HepG2 (cell line): ENCODE data around the gene ANK3. TPM values are rescaled to one million over a fixed set of nuclear protein-coding genes. Genes with fewer than 3 reads are reported as not detected.

ENCODE experiments used
- ATAC-seq: fragments of 200-7000 bp; cut with Tn5 transposase; 3 replicates; pipeline ENCODE4 v1.9.1; 2020; ENCODE audit warnings: mild to moderate bottlenecking, moderate library complexity
- BruUV-seq: library from RNA; stranded (reverse); fragments of 400-500 nt; replicated peaks from 2 replicates; lab custom pipeline; 2021; lab: Mats Ljungman, UMichigan
- CTCF ChIA-PET: fragments of 300-600 bp; formaldehyde crosslinking; extraction: SDS; loops from one replicate; lab custom pipeline; 2021; ENCODE audit warnings: low total read pairs, inconsistent platforms, low intra/inter-chr PET ratio; lab: Yijun Ruan, JAX
- POLR2A ChIA-PET: fragments of 350-600 bp; sonication (Branson Sonifier 250); formaldehyde crosslinking; loops from one replicate; lab custom pipeline; 2020; ENCODE audit warnings: antibody characterized with exemption, inconsistent platforms; lab: Yijun Ruan, JAX
- DNase-seq: peaks from one replicate; pipeline ENCODE4 v3.0.0-alpha.2; 2015; ENCODE audit warnings: low spot score
- FAIRE-seq: peaks from 3 replicates; lab custom pipeline; 2011; peaks lifted over from hg19 to GRCh38; lab: Jason Lieb, UNC
- H2AFZ ChIP-seq: one replicate; pipeline ENCODE4 v1.6.1; 2011; ENCODE audit warnings: low read length, inconsistent platforms
- H3K27ac ChIP-seq: fragments of 300-600 bp; 3 replicates; pipeline ENCODE4 v1.8.0; 2011; ENCODE audit warnings: mixed run types, mild to moderate bottlenecking, mixed read lengths, low read length, inconsistent platforms; ENCODE audit not compliant: insufficient read depth; ENCODE audit errors: extremely low read length
- H3K27me3 ChIP-seq, 2 experiments: fragments of 200-600 bp in 1 of 2; 2 replicates in 1 of 2; 3 replicates in 1 of 2; pipeline versions ENCODE4 v1.6.0 to v1.8.0; 2011; ENCODE audit warnings: low read length in 2 of 2, mild to moderate bottlenecking in 2 of 2, moderate library complexity in 2 of 2, inconsistent platforms in 1 of 2; ENCODE audit not compliant: insufficient read depth in 2 of 2, control insufficient read depth in 1 of 2
- H3K36me3 ChIP-seq, 2 experiments: fragments of 200-600 bp in 1 of 2; replicated peaks in 1 of 2; 2 replicates in 1 of 2; 3 replicates in 1 of 2; pipeline versions ENCODE4 v1.5.1 to v1.8.0; 2011; ENCODE audit warnings: low read length in 2 of 2, inconsistent platforms in 1 of 2; ENCODE audit not compliant: insufficient read depth in 2 of 2, control insufficient read depth in 1 of 2
- H3K4me1 ChIP-seq: 2 replicates; pipeline ENCODE4 v1.5.1; 2012; ENCODE audit warnings: low read length, inconsistent platforms; ENCODE audit not compliant: insufficient read depth
- H3K4me2 ChIP-seq: 2 replicates; pipeline ENCODE4 v1.6.0; 2011; ENCODE audit warnings: low read depth, low read length, inconsistent platforms
- H3K4me3 ChIP-seq, 3 experiments: fragments of 200-600 bp in 1 of 3; sonication (generic), shearing (Covaris generic) in 1 of 3; replicated peaks in 1 of 3; 2 replicates each; pipeline ENCODE4 v1.5.1; 2011 to 2016; ENCODE audit warnings: low read length in 3 of 3, inconsistent platforms in 2 of 3, low read depth in 2 of 3, mild to moderate bottlenecking in 2 of 3, control low read depth in 1 of 3, mixed read lengths in 1 of 3; ENCODE audit not compliant: insufficient read depth in 1 of 3
- H3K79me2 ChIP-seq: one replicate; pipeline ENCODE4 v1.6.1; 2011; ENCODE audit warnings: low read length, inconsistent platforms; ENCODE audit not compliant: insufficient read depth
- H3K9ac ChIP-seq: 2 replicates; pipeline ENCODE4 v1.6.0; 2011; ENCODE audit warnings: mild to moderate bottlenecking, low read depth, low read length, inconsistent platforms; ENCODE audit not compliant: insufficient read depth
- H3K9me3 ChIP-seq: 2 replicates; pipeline ENCODE4 v1.5.1; 2012; ENCODE audit warnings: mild to moderate bottlenecking, low read length
- H4K20me1 ChIP-seq: 2 replicates; pipeline ENCODE4 v1.6.0; 2011; ENCODE audit warnings: inconsistent platforms, mild to moderate bottlenecking, low read length, moderate library complexity; ENCODE audit not compliant: insufficient read depth
- ARNT2 ChIP-seq: sonication (generic); formaldehyde crosslinking; IDR thresholded peaks from 2 replicates; pipeline ENCODE4 v1.8.0; 2022; ENCODE audit warnings: mild to moderate bottlenecking, low read depth, missing genetic modification reagents, moderate library complexity
- ATRX ChIP-seq: sonication (generic); formaldehyde crosslinking; IDR thresholded peaks from 2 replicates; pipeline ENCODE4 v1.4.0; 2020; ENCODE audit warnings: missing genetic modification reagents, borderline replicate concordance
- CCAR2 ChIP-seq: fragments of 200-400 bp; formaldehyde crosslinking; optimal IDR thresholded peaks from 2 replicates; pipeline ENCODE3; 2018; ENCODE audit warnings: low read depth, mild to moderate bottlenecking, low read length, moderate library complexity
- CHD2 ChIP-seq: IDR thresholded peaks from 2 replicates; pipeline ENCODE4 v1.6.1; 2011; ENCODE audit warnings: low read depth, low read length, improper control_type of control experiment
- CHD4 ChIP-seq: fragments of 200-600 bp; sonication (generic); IDR thresholded peaks from 2 replicates; pipeline ENCODE4 v1.7.0; 2017; ENCODE audit warnings: mild to moderate bottlenecking, low read length, borderline replicate concordance
- FOXP4 ChIP-seq: sonication (generic); formaldehyde crosslinking; IDR thresholded peaks from 2 replicates; pipeline ENCODE4 v1.4.0; 2020; ENCODE audit warnings: missing genetic modification reagents
- FUBP1 ChIP-seq: sonication (generic); formaldehyde crosslinking; IDR thresholded peaks from 2 replicates; pipeline ENCODE4 v1.5.1; 2020; ENCODE audit warnings: missing genetic modification reagents, mild to moderate bottlenecking, borderline replicate concordance
- KAT8 ChIP-seq: IDR thresholded peaks from 2 replicates; pipeline ENCODE4 v1.6.1; 2016; ENCODE audit warnings: missing genetic modification reagents, missing compliant biosample characterization
- KLF16 ChIP-seq, 2 experiments: sonication (generic) in 1 of 2; formaldehyde crosslinking in 1 of 2; IDR thresholded peaks; 2 replicates each; pipeline versions ENCODE4 v1.6.1 to v1.8.0; 2016 to 2023; ENCODE audit warnings: missing genetic modification reagents in 2 of 2, missing compliant biosample characterization in 1 of 2
- MED13 ChIP-seq: sonication (generic); formaldehyde crosslinking; IDR thresholded peaks from 2 replicates; pipeline ENCODE4 v1.5.0; 2020; ENCODE audit warnings: missing genetic modification reagents
- NR3C1 ChIP-seq: sonication (generic); formaldehyde crosslinking; IDR thresholded peaks from 2 replicates; pipeline ENCODE4 v1.4.0; 2020; ENCODE audit warnings: missing genetic modification reagents
- REXO4 ChIP-seq: sonication (generic); formaldehyde crosslinking; IDR thresholded peaks from 2 replicates; pipeline ENCODE4 v1.8.0; 2022; ENCODE audit warnings: missing genetic modification reagents, mild to moderate bottlenecking, borderline replicate concordance
- SMAD1 ChIP-seq: sonication (generic); formaldehyde crosslinking; IDR thresholded peaks from 2 replicates; pipeline ENCODE4 v1.4.0; 2020; ENCODE audit warnings: missing genetic modification reagents, low read depth, mild to moderate bottlenecking, borderline replicate concordance
- ZNF292 ChIP-seq: sonication (generic); formaldehyde crosslinking; IDR thresholded peaks from 2 replicates; pipeline ENCODE4 v1.8.1; 2022; ENCODE audit warnings: mild to moderate bottlenecking, low read depth, missing genetic modification reagents, borderline replicate concordance
- ZNF432 ChIP-seq: sonication (generic); formaldehyde crosslinking; IDR thresholded peaks from 2 replicates; pipeline ENCODE4 v1.5.0; 2020; ENCODE audit warnings: missing genetic modification reagents, mild to moderate bottlenecking, borderline replicate concordance
- ZNF646 ChIP-seq: sonication (generic); formaldehyde crosslinking; IDR thresholded peaks from 2 replicates; pipeline ENCODE4 v1.9.0; 2021; ENCODE audit warnings: mild to moderate bottlenecking, missing genetic modification reagents
- in situ Hi-C: cut with HindIII; loops from 2 replicates; pipeline ENCODE4 v1.10.0; 2017; ENCODE audit warnings: low pct_unique_long_range_greater_than_20kb; ENCODE audit not compliant: extremely low pct_ligation_motif_present
- intact Hi-C: fragments of 100-400 bp; cut with micrococcal nuclease; formaldehyde crosslinking; loops from one replicate; pipeline ENCODE4 v1.10.0; 2022; ENCODE audit not compliant: unreplicated experiment
- polyA plus RNA-seq, 8 experiments: library from polyadenylated mRNA; depleted of rRNA in 3 of 8; stranded (reverse) in 7 of 8; unstranded in 1 of 8; fragments of >200 nt; fragmentation: Illumina TruSeq in 4 of 8; extraction: Trizol in 4 of 8; gene quantifications; 2 replicates each; pipeline versions ENCODE4 v1.2.1 to v1.2.3, GENCODE V29; 2011 to 2016; ENCODE audit warnings: low read depth in 4 of 8, missing spikeins in 1 of 8, mixed read lengths in 1 of 8; ENCODE audit not compliant: insufficient read depth in 1 of 8
- total RNA-seq, 5 experiments: library from RNA; depleted of rRNA; stranded (reverse); fragments of >200 nt; fragmentation: Illumina TruSeq; extraction: Trizol; gene quantifications; 2 replicates each; pipeline ENCODE4 v1.2.3, GENCODE V29; 2016; ENCODE audit warnings: low read depth in 1 of 5

Gene ANK3
- total and polyA plus RNA-seq, 2 of the 13 experiments (the other 11 are each of a cell fraction or from before 2014, with no cell fraction given): not detected

GRCh38 chr10:60163786-60164185 is 225.9 kb downstream of the ANK3 start:
- Histone ChIP-seq H3K4me3 (no peak overlapping the region), H2AFZ (no peak overlapping the region), H3K79me2 (no peaks in the 10 kb centered on the region), H3K27me3 (no peaks in the 10 kb centered on the region), H3K4me2 (no peak overlapping the region), H3K27ac (no peak overlapping the region), H3K9ac (no peak overlapping the region), H3K9me3 (no peaks in the 10 kb centered on the region), H3K36me3 (no peaks in the 10 kb centered on the region), H3K4me1 (no peaks in the 10 kb centered on the region), H4K20me1 (no peaks in the 10 kb centered on the region)
- DNase-seq (no peak), FAIRE-seq (no peak), ATAC-seq (no peak)
- BruUV-seq: no TSS peak
- intact Hi-C loops (no loop called here), in situ Hi-C loops (no loop called here)
- ChIA-PET POLR2A (no interaction called here), CTCF (no interaction called here)
- no peak for TF ChIP-seq CHD4
- TF ChIP-seq ZNF646 (CRISPR knock-in tag): no peak
- no peak for TF ChIP-seq FUBP1 (CRISPR knock-in tag)
- TF ChIP-seq CCAR2: no peak
- TF ChIP-seq ZNF292: no peak
- TF ChIP-seq MED13 (CRISPR knock-in tag): no peak
- no peak for TF ChIP-seq ATRX (CRISPR knock-in tag)
- no peak for TF ChIP-seq CHD2
- no peak for TF ChIP-seq SMAD1 (CRISPR knock-in tag)
- TF ChIP-seq KAT8 (CRISPR knock-in tag): no peak
- no peak for TF ChIP-seq ARNT2 (CRISPR knock-in tag)
- no peak for TF ChIP-seq ZNF432
- TF ChIP-seq NR3C1: no peak
- TF ChIP-seq FOXP4: no peak
- no peak for TF ChIP-seq REXO4 (CRISPR knock-in tag)
- TF ChIP-seq KLF16 (CRISPR knock-in tag; IDR thresholded peaks at IDR 0.05): no peak
